Measurements from ENCODE around the gene P2RY4. TPM values are rescaled to one million over a fixed set of nuclear protein-coding genes. Genes with fewer than 3 reads are reported as not detected.

The P2RY4 gene
- total and polyA plus RNA-seq, 2 of the 4 experiments (the other 2 are of a cell fraction) = 0.14 TPM; not detected in 1

DNA sequence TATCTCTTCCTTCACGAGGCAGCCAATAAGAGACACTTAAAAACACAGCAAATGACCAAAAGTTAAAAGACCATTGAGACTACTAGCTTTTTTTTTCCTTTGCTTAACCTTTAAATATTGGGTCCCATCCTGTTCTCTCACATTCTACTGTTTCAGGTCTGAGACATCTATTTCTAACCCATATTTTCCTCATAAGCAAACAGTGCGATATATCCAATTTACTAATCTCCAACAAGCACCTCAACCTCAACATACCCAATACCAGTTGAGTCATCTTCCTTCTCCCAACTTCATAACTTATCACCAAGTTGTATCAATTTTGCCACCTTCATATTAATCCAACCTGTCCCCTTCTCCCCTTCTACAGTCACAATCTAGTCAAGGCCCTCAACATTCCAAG, 18.5 kb downstream of the P2RY4 start:
- CTCF ChIA-PET = no interaction called here
- no peaks in the 10 kb centered on the region for H3K79me1 ChIP-seq (ENCODE audit: low read depth in 1 of 2, low read length in 2 of 2)
- H2BK120ac ChIP-seq (ENCODE audit: low read depth, low read length) = no peak overlapping the region
- no peaks in the 10 kb centered on the region for H3K9me3 ChIP-seq (ENCODE audit: control insufficient read depth, insufficient read depth, low read length)
- no peak overlapping the region for H3K56ac ChIP-seq (ENCODE audit: extremely low read depth, insufficient read depth, low read length)
- no peak overlapping the region for H4K5ac ChIP-seq (ENCODE audit: low read depth, low read length)
- POLR2A ChIA-PET (ENCODE audit: unreplicated experiment) = no interaction called here
- H2AFZ ChIP-seq (replicated peaks; ENCODE audit: low read length, poor library complexity) = no peak overlapping the region
- no peak overlapping the region for H2BK15ac ChIP-seq (ENCODE audit: low read depth, low read length)
- no peak overlapping the region for H3K18ac ChIP-seq (ENCODE audit: low read depth, low read length)
- no peak overlapping the region for H3K4me3 ChIP-seq (ENCODE audit: insufficient read depth, low read depth, low read length)
- peaks cover 21% of the 10 kb centered on the region for H3K27me3 ChIP-seq (ENCODE audit: control insufficient read depth, insufficient read depth, low read length)
- H4K8ac ChIP-seq (ENCODE audit: low read depth in 2 of 2, low read length in 2 of 2) = no peak overlapping the region
- no peak overlapping the region for H3K9ac ChIP-seq (ENCODE audit: low read depth, low read length)
- no peak overlapping the region for H2BK20ac ChIP-seq (ENCODE audit: low read depth, low read length)
- in situ Hi-C loops (cut with MboI; ENCODE audit: low sequenced_read_pairs) = no loop called here
- no peak overlapping the region for H3K27ac ChIP-seq (ENCODE audit: insufficient read depth, low read length)
- no peak overlapping the region for H2AK5ac ChIP-seq (ENCODE audit: low read depth, low read length)
- no peak overlapping the region for H3K4ac ChIP-seq (ENCODE audit: low read depth, low read length)
- no peaks in the 10 kb centered on the region for H3K36me3 ChIP-seq (ENCODE audit: control insufficient read depth, insufficient read depth, low read length)
- ATAC-seq (ENCODE audit: low read depth) (no peak), DNase-seq (no peak)
- H2AK9ac ChIP-seq (replicated peaks; ENCODE audit: low read depth, low read length, poor library complexity) = no peak overlapping the region
- intact Hi-C loops (cut with micrococcal nuclease) = no loop called here
- dilution Hi-C loops (cut with HindIII; ENCODE audit: low sequenced_read_pairs, unreplicated experiment) = no loop called here
- TF ChIP-seq MXI1 (IDR thresholded peaks at IDR 0.05; ENCODE audit: borderline replicate concordance, low read depth, low read length) = no peak
- TF ChIP-seq, protein P1, sequence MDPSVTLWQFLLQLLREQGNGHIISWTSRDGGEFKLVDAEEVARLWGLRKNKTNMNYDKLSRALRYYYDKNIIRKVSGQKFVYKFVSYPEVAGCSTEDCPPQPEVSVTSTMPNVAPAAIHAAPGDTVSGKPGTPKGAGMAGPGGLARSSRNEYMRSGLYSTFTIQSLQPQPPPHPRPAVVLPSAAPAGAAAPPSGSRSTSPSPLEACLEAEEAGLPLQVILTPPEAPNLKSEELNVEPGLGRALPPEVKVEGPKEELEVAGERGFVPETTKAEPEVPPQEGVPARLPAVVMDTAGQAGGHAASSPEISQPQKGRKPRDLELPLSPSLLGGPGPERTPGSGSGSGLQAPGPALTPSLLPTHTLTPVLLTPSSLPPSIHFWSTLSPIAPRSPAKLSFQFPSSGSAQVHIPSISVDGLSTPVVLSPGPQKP (IDR thresholded peaks at IDR 0.05; ENCODE audit: borderline replicate concordance, low read depth, low read length) = no peak
- no peak overlapping the region for H3K14ac ChIP-seq (replicated peaks; ENCODE audit: low read depth, low read length)
- H3K9me1 ChIP-seq (ENCODE audit: insufficient read depth, low read length) = no peaks in the 10 kb centered on the region
- H3K4me1 ChIP-seq (ENCODE audit: control insufficient read depth, insufficient read depth, low read length) = no peaks in the 10 kb centered on the region
- no peak overlapping the region for H2BK5ac ChIP-seq (ENCODE audit: low read depth, low read length, poor library complexity, severe bottlenecking)
- H3K23ac ChIP-seq (ENCODE audit: low read depth, low read length) = no peak overlapping the region
- no peak overlapping the region for H3K4me2 ChIP-seq (ENCODE audit: low read depth, low read length)
- H4K20me1 ChIP-seq (ENCODE audit: insufficient read depth, low read length) = no peaks in the 10 kb centered on the region
- no peak overlapping the region for H4K91ac ChIP-seq (ENCODE audit: insufficient read depth, low read depth, low read length)
- no TSS peak for BruUV-seq (replicated peaks)
- WGBS, 2 experiments (ENCODE audit: extremely low coverage in 2 of 2, insufficient read length in 1 of 2) = 60% methylated on average over 2 of the region's 2 CpGs; no CpG with 5 or more reads in 1 of the 2 experiments

All from IMR-90 (cell line).